ENCODE data around the gene KMT2A. TPM values are rescaled to one million over a fixed set of nuclear protein-coding genes. Genes with fewer than 3 reads are reported as not detected.

Gene KMT2A
- total RNA-seq, 1 experiment from 2014 or later, result 62.0 TPM

DNA sequence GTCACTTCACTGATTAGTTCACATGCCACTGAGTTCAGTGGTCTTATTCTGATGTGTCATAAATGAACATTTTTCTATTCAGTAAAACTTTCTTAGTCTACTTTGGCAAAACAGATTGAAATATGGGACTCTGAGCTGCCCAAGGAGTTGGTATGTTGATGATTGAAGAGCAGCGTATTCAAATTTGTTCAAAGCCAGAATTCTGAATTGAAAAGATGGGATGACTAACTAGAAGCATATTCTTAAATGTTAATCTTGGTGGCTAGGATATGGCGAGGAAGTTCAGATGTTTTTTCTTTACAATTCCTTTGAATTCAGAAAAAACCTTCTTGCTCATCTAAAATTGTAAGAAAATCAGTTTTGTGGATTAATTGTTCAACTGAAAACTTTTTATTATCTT, 34.7 kb downstream of the KMT2A start:
- Histone ChIP-seq H3K18ac (ENCODE audit: insufficient read length, low read depth, low read length) (no peak overlapping the region), H2AFZ (ENCODE audit: low read length) (no peak overlapping the region), H2BK20ac (ENCODE audit: low read depth, low read length, poor library complexity, severe bottlenecking) (no peak overlapping the region), H3K14ac (ENCODE audit: insufficient read depth, low read length) (no peak overlapping the region), H2BK12ac (ENCODE audit: insufficient read length, low read depth, low read length) (no peak overlapping the region), H3K23me2 (ENCODE audit: insufficient read length, low read depth, low read length, poor library complexity, severe bottlenecking) (no peaks in the 10 kb centered on the region), H3K27me3 (ENCODE audit: insufficient read depth, low read length) (no peaks in the 10 kb centered on the region), H4K5ac (ENCODE audit: insufficient read length, low read depth, low read length) (no peak overlapping the region), H3K56ac (ENCODE audit: insufficient read length, low read depth, low read length) (no peak overlapping the region), H3T11ph (ENCODE audit: low read length) (no peak overlapping the region), H3K79me2 (ENCODE audit: insufficient read depth, low read length) (0 out of 2 replicates have a peak, but pooled peaks cover 2% of the 10 kb centered on the region), H3K27ac (ENCODE audit: insufficient read length, low read depth, low read length) (no peak overlapping the region), H3K4me1 (ENCODE audit: insufficient read depth, low read length) (no peaks in the 10 kb centered on the region), H4K8ac (replicated peaks; ENCODE audit: insufficient read length, low read depth, low read length) (no peak overlapping the region), H3K4me2 (ENCODE audit: insufficient read depth, insufficient read length, low read length) (no peak overlapping the region), H2BK15ac (ENCODE audit: low read depth, low read length) (no peak overlapping the region), H2BK5ac (ENCODE audit: insufficient read length, low read length) (no peak overlapping the region), H3K9me3 (ENCODE audit: control insufficient read depth, low read depth, low read length) (no peaks in the 10 kb centered on the region), H4K20me1 (ENCODE audit: control insufficient read depth, insufficient read depth, insufficient read length) (no peaks in the 10 kb centered on the region), H3K9ac (ENCODE audit: extremely low read depth, insufficient read length, low read length) (no peak overlapping the region), H3K79me1 (ENCODE audit: insufficient read depth, low read depth, low read length, poor library complexity, severe bottlenecking) (peaks cover 7% of the 10 kb centered on the region), H3K23ac (ENCODE audit: insufficient read length, low read depth, low read length) (no peak overlapping the region), H4K91ac (ENCODE audit: insufficient read length, low read depth, low read length) (no peak overlapping the region), H2BK120ac (ENCODE audit: low read depth, low read length, poor library complexity, severe bottlenecking) (no peak overlapping the region), H2AK5ac (ENCODE audit: insufficient read length, low read length) (no peak overlapping the region), H3K4ac (ENCODE audit: low read depth, low read length) (no peak overlapping the region)
- Mint-ChIP-seq H3K27me3 (ENCODE audit: low read depth) (no peaks in the 10 kb centered on the region), H3K4me1 (no peaks in the 10 kb centered on the region), H3K9me3 (no peaks in the 10 kb centered on the region), H3K36me3 (ENCODE audit: insufficient read depth in 1 of 3, low read depth in 3 of 3) (peaks cover 27 to 48% (median 47%) of the 10 kb centered on the region in 3 experiments; a peak in 6 of 7 replicates), H3K4me3 (no peak overlapping the region), H3K27ac (no peak overlapping the region)
- WGBS (ENCODE audit: extremely low coverage, insufficient read length, low lambda C conversion rate), result no CpG with 5 or more reads among the region's 2 CpGs
- DNase-seq, result no peak
- TF ChIP-seq, protein P1, sequence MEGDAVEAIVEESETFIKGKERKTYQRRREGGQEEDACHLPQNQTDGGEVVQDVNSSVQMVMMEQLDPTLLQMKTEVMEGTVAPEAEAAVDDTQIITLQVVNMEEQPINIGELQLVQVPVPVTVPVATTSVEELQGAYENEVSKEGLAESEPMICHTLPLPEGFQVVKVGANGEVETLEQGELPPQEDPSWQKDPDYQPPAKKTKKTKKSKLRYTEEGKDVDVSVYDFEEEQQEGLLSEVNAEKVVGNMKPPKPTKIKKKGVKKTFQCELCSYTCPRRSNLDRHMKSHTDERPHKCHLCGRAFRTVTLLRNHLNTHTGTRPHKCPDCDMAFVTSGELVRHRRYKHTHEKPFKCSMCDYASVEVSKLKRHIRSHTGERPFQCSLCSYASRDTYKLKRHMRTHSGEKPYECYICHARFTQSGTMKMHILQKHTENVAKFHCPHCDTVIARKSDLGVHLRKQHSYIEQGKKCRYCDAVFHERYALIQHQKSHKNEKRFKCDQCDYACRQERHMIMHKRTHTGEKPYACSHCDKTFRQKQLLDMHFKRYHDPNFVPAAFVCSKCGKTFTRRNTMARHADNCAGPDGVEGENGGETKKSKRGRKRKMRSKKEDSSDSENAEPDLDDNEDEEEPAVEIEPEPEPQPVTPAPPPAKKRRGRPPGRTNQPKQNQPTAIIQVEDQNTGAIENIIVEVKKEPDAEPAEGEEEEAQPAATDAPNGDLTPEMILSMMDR (conservative IDR thresholded peaks at IDR 0.05), result no peak
